Stimulated activated CD4-positive, alpha-beta T cell treated with anti-CD3 and anti-CD28 coated beads, Interleukin-4, amount 100 ng/mL, for 4 hours (primary cell): ENCODE data around the gene PPP3R2.
"Not testable (repeated sequence)": the region's sequence is repeated elsewhere in the genome, so short reads cannot be mapped to it uniquely, and the experiment has no call there.

Source experiments
- DNase-seq, 2 experiments: peaks; one replicate each; pipeline ENCODE4 v3.0.0-alpha.2; 2020

PPP3R2 gene

DNA sequence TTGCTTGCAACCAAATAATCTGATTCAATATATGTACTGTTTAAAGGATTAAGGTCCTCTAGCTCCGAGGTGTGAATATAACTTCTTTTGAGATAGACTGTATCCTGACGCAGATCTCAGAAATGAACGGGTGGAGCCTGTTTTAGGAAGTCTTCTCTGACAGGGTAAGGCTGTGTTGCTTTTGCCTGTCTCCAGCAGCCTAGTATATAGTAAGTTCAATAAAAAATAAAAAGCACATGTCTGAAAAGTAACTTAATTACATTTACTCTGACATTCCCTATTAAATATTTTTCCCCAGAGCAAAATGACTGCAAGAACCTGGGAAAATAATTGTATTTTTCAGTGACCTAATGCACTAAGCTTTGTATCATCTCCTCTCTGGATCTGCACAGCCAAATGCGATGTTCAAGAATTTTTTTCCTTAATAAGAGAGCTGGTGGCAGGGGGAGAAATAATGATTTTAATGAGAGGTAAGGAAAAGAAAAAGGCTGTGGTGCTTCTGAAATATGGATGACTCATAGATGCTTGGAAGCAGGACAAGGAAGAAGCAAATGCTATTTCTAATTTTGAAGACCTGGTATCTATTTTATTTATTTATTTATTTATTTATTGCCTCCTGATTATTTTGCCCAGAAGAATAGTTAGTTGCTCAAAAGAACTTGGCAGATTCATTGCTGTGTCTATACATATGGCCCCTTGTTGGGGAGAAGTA lies 7.3 kb downstream of the PPP3R2 start:
- no peak for DNase-seq

DNA sequence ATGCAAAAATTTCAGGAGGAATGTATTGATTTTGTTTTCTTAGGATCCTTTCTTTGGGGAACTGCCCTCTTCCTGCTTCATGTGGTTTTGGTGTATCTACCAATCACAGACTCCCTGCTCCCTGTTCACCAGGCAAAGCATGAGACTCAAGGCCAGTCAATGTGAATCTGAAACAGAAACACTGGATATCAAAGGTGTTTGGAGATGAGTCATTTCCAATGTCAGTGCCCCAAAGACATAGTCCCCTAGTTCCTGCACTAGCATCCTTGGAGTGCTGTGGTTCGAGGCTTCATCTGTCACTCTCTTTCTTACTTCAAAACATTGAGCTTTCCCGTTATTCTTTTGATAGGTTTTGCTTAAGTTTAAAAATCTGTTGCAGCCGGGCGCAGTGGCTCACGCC lies 8.1 kb downstream of the PPP3R2 start:
- DNase-seq = no peak

DNA sequence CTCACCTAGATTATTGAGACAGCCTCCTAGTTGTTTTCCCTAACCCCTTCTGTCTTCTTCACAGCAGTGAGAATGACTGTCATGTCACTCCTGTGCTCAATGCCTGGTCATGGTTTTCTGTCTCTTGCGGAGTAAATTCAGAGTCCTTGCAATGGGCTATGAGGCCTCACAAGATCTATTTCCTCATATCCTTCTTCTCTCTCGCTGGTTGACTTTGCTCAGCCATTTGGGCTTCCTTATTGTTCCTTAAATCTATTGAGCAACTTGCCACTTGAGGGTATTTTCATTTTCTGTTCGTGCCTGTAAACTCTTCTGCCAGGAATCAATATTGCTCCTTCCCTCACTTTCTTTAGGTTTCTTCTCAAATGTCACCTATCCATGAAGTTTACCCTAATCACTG lies 9.0 kb downstream of the PPP3R2 start:
- no peak for DNase-seq

DNA sequence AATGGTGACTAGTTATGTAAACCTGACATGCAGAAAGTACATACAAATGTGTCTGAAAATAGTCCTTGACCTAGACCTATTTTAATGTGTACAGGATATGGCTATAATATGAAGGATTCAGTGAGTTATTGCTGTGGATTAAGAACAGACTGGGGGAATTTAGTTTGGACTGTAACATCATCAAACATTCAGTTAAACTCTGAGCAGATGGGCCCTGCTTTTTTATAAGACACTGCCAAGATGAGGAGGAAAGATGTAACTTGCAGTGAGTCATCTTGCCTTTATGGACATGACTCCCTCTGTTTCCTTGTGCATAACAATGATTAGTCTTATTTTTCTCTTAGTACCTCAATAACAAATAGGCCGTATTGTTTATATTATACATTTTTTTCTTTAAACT lies 12.2 kb downstream of the PPP3R2 start:
- no peak for DNase-seq

DNA sequence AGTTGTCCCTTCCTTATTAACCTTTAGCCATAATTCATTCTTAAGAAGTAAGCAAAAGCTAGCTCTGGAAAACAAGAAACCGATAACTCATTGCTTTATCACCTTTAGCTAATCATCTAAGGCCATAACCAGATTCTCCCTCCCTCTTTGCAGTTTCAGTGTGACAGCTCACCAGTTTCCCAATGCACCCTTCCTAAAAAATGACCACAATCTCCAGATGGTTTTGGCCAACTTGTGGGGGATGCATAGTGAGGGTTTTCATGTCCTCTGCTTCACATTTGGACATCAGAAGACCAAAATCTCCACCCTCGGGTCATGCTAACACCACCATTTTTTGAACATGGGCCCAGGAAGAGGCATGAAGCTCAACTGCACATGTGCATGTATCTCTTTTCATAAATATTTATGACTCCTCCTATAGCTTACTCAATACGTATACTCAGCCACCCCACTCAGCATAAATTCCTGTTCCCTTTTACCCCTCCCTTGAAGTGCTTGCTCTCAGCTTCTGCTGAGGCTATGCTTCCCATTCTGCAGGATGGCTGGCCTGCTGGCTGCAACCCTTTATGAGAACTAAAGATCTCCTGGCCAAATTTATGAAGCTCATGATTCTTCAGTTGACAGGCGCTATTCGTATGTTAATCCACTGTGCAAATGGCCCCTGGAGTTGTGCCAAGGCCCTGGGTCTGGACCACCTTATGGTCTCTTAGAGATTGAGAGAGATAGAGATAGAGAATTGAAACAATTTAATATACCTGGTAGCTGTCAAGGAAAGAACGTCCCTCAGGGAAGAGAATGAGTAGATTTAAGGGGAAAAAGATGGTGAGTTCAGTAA lies 14.8 kb downstream of the PPP3R2 start:
- no peak for DNase-seq

DNA sequence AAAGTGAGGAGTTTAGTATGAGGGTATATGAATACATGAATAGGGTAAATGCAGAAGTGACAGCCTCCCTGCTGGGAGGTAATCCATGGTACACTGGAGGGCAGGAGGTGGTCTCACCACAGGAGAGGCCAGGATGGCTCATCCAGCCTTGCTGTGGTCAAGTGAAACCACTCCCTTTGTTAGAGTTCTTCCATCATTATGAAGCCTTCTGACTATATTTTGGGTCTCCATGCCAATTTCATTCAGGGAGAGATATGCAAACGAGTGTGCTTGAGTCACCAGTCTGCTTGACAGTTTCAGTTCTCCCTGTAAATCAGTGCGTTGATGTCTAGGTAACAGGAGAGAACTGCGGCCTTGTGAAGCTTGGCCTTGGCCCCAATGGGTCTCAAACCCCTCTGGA lies 16.4 kb downstream of the PPP3R2 start:
- no peak for DNase-seq

DNA sequence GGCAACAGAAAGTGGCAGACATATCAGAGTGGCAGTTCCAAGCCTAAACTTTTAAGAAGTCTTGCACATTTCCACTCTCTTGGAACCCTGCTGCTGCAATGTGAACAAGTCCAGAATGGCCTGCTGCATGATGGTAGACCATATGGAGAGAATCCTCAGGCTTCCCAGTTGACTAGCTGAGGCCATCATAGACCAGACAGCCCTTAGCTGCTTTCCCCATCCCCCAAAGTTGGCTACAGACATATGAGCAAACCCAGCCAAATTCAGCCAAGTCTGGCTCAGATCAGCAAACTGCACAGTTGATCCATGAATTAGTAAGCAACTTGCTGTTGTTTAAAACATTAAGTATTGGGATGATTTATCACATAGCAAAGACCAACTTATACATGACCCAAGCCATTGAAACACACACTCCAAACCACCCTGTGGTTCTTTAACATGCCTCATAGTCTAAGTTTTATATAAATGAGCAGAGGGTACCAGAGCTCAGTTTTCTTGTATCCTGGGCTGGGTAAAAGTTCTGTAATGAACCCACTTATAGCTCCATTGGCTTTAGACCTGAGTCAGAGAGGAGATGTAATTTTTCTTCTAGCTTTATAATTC lies 19.9 kb downstream of the PPP3R2 start:
- no peak for DNase-seq

DNA sequence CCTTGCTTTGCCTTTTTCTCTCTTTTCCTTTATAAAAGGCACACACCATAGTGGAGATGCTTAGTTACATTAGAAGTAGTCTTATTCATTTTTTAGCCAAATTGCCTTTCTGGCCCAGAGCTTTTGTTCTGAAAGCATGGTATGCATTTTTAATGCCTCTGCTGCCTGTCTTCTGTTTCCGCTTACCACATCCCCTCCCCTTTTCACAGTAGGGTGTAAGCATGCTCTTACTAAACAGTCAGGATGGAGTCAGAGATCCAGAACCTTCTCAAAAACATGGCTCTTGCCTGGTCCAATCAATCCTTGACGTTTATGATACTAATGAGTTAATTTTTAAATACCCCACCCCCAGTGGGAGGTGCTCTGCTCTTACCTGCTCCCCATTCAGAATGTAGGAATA lies 22.5 kb downstream of the PPP3R2 start:
- no peak for DNase-seq

DNA sequence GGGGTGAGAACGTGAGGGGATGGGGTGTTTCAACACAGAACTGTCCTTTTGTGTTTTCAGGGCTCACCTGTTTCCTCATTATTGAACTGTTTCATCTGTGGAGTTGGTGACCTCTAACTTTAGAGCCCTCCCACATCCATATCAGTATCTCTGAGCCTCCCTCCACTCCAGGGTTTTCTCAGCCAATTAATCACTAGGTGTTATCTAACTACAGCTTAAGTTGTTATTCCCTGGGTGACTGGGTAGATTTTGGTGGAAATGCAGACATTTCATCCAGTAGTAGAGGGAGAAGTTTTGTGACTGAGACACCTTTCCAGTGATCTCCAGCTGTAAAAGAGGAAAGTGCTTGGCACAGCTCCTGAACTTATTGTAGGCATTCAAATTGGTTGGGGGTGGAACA lies 23.7 kb downstream of the PPP3R2 start:
- DNase-seq = no peak

DNA sequence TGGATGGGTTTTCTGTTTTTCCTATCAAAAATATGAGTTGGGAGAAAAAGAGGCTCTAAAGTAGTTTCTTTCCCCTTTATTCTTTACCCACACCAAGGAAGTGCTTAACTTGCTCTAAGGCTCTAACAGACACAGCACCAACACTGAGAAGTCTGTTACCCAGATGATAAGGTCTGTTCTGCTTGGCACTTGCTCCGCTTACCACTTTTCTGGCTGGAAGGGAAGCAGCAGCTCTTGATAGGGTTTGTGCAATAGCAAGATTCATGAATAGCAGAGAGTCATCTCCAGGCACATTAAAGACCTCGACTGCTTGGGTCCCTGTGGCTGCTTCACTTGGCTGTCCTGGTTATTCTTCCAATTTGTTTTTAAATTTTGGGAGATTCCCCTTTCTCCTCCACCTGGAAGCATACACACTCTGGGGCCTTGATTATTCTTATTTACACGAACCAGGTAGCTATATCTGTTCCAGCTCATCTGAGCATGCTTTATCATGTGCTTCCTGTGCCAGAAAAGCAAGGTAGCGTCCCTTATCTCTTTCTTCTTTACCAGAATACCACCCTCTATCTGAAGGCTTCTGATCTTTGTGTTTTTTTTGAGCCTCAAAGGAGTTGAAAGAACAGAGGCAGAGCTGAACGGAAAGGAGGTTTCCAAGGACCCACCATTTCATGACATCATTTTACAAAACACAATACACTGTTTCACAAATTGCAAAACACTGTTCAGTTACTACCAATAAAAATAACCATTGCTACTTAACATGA lies 24.8 kb downstream of the PPP3R2 start:
- DNase-seq = no peak

DNA sequence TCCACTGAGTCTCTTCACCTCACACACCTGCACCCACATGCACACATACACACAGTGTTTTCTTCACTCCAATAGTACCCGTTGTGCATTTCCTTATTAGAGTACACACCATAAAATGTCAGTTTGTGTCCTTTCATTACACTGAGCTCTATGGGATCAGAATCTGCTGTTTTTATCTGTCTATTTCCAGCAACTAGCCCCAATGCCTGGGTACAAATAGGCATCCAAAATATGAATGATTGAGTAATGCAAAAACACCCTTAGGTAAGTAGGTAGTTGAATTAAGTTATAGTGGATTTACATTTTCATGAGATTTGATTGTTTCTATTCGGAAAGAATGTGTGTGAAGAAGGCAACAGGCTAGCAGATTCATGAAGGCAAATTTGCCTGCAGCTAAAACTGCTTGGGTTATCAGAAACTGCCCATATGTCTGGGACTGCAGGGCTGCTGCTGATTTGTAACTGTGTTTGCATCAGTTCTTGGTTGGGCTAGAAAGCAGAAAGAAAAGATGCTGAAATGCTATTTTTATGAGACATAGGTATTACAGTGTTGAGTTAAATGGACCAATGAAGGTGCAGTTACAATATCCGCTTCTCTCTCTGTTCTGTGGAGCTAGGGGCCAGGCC lies 26.9 kb downstream of the PPP3R2 start:
- no peak for DNase-seq

DNA sequence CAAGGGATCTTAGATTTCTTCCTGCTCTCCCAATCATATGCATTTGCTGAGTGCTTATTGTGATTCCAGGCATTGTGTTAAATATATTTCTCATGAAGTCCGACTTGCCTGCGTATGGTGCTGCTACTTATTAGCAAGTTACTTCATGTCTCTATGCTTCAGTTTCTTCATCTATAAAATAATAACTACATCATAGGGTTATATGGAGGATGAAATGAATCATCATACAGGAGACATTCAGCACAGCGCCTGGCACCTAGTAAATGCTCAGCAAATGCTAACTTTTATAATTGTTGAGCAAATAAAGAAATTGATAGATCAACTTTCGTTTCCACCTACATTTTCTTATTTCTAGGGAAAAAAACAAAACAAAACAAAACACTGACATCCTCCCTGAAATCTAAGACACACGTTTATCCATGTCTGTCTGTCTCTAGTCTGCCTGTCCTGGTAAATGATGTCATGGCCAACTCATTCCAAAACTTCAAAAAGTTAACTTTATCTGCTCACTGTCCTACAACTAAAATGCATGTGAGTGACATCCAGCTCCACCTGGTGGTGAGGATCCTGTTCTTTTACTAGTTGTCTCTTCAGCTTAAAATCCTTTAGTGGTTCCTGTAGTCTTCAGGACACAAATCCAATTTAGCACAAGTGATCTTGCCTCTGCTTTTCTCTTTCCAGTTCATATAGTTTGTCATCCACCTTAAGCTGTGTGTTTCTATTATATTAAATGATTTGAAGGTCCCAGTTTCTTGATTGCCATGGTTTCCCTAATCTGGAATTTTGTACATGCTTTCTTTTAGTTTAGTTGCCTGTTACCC lies 27.7 kb downstream of the PPP3R2 start:
- no peak for DNase-seq

DNA sequence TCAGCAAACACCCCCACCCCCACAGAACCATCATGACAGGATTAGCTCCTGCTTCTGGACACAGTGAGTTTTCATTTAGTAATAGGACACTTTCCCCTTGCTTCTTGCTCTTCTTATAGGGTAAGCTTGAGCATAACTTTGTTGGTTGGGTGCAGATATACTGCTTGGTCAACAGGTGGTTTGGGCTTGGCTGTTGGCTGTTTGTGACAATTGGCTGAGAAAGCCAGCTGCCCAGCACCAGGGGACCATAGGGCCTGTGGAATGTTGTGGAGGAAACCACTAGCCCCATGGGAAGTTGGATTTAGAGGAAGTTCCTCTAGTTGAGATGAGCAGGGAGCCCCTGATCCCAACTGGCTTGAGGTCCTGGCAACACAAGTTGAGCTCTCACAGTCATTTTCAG lies 30.5 kb downstream of the PPP3R2 start:
- no peak for DNase-seq

DNA sequence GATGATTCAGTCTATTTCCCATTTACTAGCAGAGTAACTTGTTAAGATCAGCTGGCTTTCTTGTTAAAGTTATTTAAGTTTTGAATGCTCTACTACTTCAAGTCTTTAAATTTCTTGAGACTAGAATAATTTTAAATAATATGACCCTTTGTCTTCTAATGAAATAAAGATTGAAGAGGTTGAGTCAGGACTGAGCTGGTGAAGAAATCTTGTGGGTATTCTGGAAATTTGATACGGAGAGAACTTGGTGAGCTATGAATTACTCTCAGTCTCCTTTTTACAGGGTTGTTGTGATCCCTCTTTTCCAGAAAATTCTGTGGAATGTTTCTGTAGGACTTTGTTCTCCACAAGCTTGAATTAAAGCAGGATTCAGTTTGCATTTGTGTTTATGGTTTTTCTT lies 31.8 kb downstream of the PPP3R2 start:
- no peak for DNase-seq

DNA sequence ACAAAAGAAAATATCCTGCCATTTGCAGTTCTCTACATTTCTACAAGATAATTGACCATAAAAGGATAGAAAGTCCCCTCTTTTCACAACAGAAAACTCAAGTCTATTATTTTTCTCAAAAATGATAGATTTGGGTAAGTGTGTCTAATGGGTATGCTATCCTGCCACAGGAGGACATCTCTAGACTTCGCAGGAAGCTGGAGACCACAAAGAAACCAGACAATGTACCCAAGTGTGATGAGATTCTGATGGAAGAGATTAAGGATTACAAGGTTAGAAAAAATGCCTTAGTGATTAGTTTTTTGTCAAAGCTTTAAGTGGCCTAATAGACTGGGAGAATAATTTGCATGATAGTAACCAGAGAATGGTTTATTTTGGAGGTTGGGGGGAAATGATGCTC lies 33.0 kb downstream of the PPP3R2 start:
- DNase-seq = no peak

DNA sequence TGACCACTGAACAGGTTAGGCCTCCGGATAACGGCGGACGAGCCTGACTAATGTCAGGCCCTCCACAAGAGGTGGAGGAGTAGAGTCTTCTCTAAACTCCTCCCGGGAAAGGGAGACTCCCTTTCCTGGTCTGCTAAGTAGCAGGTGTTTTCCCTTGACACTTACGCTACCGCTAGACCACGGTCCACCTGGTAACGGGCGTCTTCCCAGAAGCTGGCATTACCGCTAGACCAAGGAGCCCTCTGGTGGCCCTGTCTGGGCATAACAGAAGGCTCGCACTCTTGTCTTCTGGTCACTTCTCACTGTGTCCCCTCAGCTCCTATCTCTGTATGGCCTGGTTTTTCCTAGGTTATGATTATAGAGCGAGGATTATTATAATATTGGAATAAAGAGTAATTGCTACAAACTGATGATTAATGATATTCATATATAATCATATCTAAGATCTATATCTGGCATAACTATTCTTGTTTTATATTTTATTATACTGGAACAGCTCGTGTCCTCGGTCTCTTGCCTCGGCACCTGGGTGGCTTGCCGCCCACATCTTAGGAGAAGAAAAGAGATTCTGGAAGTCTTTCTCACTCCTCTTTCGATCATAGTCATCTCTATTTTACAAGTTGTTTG lies 45.2 kb downstream of the PPP3R2 start:
- not testable (repeated sequence) for DNase-seq

DNA sequence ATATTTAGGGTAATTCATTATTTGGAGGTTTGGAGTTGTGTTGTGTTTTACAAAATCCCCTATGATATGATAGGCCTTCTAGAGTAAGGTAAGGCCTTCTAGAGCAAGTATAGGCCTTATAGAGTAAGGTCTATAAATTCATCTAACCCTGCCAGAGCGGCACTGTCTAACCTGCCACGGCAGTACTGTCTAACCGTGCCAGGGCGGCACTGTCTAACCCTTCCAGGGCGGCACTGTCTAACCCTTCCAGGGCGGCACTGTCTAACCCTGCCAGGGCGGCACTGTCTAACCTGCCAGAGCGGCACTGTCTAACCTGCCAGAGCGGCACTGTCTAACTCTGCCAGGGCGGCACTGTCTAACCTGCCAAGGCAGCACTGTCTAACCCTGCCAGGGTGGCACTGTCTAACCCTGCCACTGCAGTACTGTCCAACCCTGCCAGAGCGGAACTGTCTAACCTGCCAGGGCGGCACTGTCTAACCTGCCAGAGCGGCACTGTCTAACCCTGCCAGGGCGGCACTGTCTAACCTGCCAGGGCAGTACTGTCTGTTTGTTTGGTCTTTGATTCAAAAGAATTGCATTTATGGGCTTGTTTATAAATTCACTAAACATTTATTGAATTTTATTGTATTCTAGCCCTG lies 51.6 kb downstream of the PPP3R2 start:
- no peak for DNase-seq
